ENCODE results near the gene TUBD1. TPM values are rescaled to one million over a fixed set of nuclear protein-coding genes. Genes with fewer than 3 reads are reported as not detected.

Gene TUBD1
- total and polyA plus RNA-seq, 2 of the 13 experiments (the other 11 are each of a cell fraction or from before 2014, with no cell fraction given) = 18.2 to 25.9 TPM

- TF ChIP-seq, protein P1, sequence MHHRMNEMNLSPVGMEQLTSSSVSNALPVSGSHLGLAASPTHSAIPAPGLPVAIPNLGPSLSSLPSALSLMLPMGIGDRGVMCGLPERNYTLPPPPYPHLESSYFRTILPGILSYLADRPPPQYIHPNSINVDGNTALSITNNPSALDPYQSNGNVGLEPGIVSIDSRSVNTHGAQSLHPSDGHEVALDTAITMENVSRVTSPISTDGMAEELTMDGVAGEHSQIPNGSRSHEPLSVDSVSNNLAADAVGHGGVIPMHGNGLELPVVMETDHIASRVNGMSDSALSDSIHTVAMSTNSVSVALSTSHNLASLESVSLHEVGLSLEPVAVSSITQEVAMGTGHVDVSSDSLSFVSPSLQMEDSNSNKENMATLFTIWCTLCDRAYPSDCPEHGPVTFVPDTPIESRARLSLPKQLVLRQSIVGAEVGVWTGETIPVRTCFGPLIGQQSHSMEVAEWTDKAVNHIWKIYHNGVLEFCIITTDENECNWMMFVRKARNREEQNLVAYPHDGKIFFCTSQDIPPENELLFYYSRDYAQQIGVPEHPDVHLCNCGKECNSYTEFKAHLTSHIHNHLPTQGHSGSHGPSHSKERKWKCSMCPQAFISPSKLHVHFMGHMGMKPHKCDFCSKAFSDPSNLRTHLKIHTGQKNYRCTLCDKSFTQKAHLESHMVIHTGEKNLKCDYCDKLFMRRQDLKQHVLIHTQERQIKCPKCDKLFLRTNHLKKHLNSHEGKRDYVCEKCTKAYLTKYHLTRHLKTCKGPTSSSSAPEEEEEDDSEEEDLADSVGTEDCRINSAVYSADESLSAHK (CRISPR knock-in tag; IDR thresholded peaks at IDR 0.05; ENCODE audit: borderline replicate concordance) = no peak
- peak; percentile 17; the same call in 1 of the 2 replicates for TF ChIP-seq SMYD3 (CRISPR knock-in tag; IDR thresholded peaks at IDR 0.05)
- peak; percentile 88 for TF ChIP-seq ZNF230 (CRISPR knock-in tag; IDR thresholded peaks at IDR 0.05)
- TF ChIP-seq PITX1 (CRISPR knock-in tag; IDR thresholded peaks at IDR 0.05) = peak; percentile 70; the same call in 1 of the 2 replicates
- TF ChIP-seq BCL3 (CRISPR knock-in tag; IDR thresholded peaks at IDR 0.05) = peak; percentile 53
- TF ChIP-seq RFXANK (CRISPR knock-in tag; IDR thresholded peaks at IDR 0.05) = peak; percentile 77; the same call in 1 of the 2 replicates
- peak; percentile 61; the same call in 1 of the 2 replicates for TF ChIP-seq ZNF879 (CRISPR knock-in tag; IDR thresholded peaks at IDR 0.05)
- peak; percentile 96 for TF ChIP-seq SAP130 (CRISPR knock-in tag; IDR thresholded peaks at IDR 0.05; ENCODE audit: low read depth)
- no peak; the same call in 1 of the 2 replicates for TF ChIP-seq ZC3H4 (CRISPR knock-in tag; IDR thresholded peaks at IDR 0.05; ENCODE audit: borderline replicate concordance)
- 0 out of 2 replicates have a peak, but pooled peaks have one; percentile 12 for TF ChIP-seq HOXA9 (CRISPR knock-in tag; IDR thresholded peaks at IDR 0.05; ENCODE audit: borderline replicate concordance)
- no peak for TF ChIP-seq ZNF333 (CRISPR knock-in tag; IDR thresholded peaks at IDR 0.05; ENCODE audit: borderline replicate concordance)
- TF ChIP-seq MAFK (conservative IDR thresholded peaks at IDR 0.05 in 1 of 2, IDR thresholded peaks at IDR 0.05 in 1 of 2; ENCODE audit: low read length in 2 of 2) = peak in 1 of 2 experiments; percentile 97; a peak in 2 of 4 replicates
- peak; percentile 68; the same call in 1 of the 2 replicates for TF ChIP-seq DMTF1 (CRISPR knock-in tag; IDR thresholded peaks at IDR 0.05)
- no peak for TF ChIP-seq ZNF576 (CRISPR knock-in tag; IDR thresholded peaks at IDR 0.05)
- no peak for TF ChIP-seq HMGA1 (CRISPR knock-in tag; conservative IDR thresholded peaks at IDR 0.05)
- TF ChIP-seq, protein P2, sequence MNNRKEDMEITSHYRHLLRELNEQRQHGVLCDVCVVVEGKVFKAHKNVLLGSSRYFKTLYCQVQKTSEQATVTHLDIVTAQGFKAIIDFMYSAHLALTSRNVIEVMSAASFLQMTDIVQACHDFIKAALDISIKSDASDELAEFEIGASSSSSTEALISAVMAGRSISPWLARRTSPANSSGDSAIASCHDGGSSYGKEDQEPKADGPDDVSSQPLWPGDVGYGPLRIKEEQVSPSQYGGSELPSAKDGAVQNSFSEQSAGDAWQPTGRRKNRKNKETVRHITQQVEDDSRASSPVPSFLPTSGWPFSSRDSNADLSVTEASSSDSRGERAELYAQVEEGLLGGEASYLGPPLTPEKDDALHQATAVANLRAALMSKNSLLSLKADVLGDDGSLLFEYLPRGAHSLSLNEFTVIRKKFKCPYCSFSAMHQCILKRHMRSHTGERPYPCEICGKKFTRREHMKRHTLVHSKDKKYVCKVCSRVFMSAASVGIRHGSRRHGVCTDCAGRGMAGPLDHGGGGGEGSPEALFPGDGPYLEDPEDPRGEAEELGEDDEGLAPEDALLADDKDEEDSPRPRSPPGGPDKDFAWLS (CRISPR knock-in tag; IDR thresholded peaks at IDR 0.05; ENCODE audit: borderline replicate concordance) = no peak
- TF ChIP-seq ZNF792 (CRISPR knock-in tag; IDR thresholded peaks at IDR 0.05) = peak; percentile 39; the same call in 1 of the 2 replicates
- TF ChIP-seq, protein P3, sequence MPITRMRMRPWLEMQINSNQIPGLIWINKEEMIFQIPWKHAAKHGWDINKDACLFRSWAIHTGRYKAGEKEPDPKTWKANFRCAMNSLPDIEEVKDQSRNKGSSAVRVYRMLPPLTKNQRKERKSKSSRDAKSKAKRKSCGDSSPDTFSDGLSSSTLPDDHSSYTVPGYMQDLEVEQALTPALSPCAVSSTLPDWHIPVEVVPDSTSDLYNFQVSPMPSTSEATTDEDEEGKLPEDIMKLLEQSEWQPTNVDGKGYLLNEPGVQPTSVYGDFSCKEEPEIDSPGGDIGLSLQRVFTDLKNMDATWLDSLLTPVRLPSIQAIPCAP (CRISPR knock-in tag; IDR thresholded peaks at IDR 0.05; ENCODE audit: low read depth) = peak; percentile 78
- peak; percentile 43 for TF ChIP-seq HNRNPK (IDR thresholded peaks at IDR 0.05; ENCODE audit: low read depth, low read length, poor library complexity, severe bottlenecking)
- TF ChIP-seq ZNF354B (CRISPR knock-in tag; IDR thresholded peaks at IDR 0.05) = no peak
Observed at GRCh38 chr17:59892924-59893675, at the start of gene TUBD1, which contains the start of gene RPS6KB1 (continued).
